ENCODE data around the gene ITPR1. TPM values are rescaled to one million over a fixed set of nuclear protein-coding genes. Genes with fewer than 3 reads are reported as not detected.

Gene ITPR1
- total RNA-seq, 1 donor from 2014 or later = 6.7 TPM

GRCh38 chr3:4458961-4459360 lies 34.2 kb upstream of the ITPR1 start:
- Histone ChIP-seq H3K27me3 (ENCODE audit: insufficient read depth, low read length) (no peaks in the 10 kb centered on the region), H3K4me1 (ENCODE audit: insufficient read depth, low read length) (no peaks in the 10 kb centered on the region), H4K20me1 (ENCODE audit: insufficient read depth, low read length) (no peaks in the 10 kb centered on the region), H3K9ac (ENCODE audit: low read length) (no peak overlapping the region), H3K4me2 (ENCODE audit: low read length) (no peak overlapping the region), H3K9me3 (ENCODE audit: insufficient read depth, low read depth, low read length) (no peaks in the 10 kb centered on the region), H3K27ac (ENCODE audit: low read depth, low read length) (no peak overlapping the region), H3K79me2 (ENCODE audit: insufficient read depth, low read length) (no peaks in the 10 kb centered on the region), H3K4me3 (ENCODE audit: insufficient read depth, low read depth, low read length) (no peak overlapping the region), H3K36me3 (ENCODE audit: insufficient read depth, low read length) (no peaks in the 10 kb centered on the region), H2AFZ (ENCODE audit: low read depth, low read length) (no peak overlapping the region)
- no peaks in the 10 kb centered on the region for H3K27me3 Mint-ChIP-seq (ENCODE audit: low read depth, unreplicated experiment)
- H3K9me3 Mint-ChIP-seq (ENCODE audit: unreplicated experiment) = no peaks in the 10 kb centered on the region
- H3K36me3 Mint-ChIP-seq (ENCODE audit: low read depth, unreplicated experiment) = no peaks in the 10 kb centered on the region
- no peak for TF ChIP-seq CTCF (IDR thresholded peaks at IDR 0.05; ENCODE audit: insufficient read depth, low read depth, low read length)
- TF ChIP-seq EZH2 (IDR thresholded peaks at IDR 0.05; ENCODE audit: insufficient read depth, low read length) = no peak
- no peak overlapping the region for H3K27ac Mint-ChIP-seq (ENCODE audit: unreplicated experiment)
- FAIRE-seq (no peak), DNase-seq (ENCODE audit: low read depth) (no peak)
- peaks cover 2% of the 10 kb centered on the region for H3K4me1 Mint-ChIP-seq (ENCODE audit: low read depth, unreplicated experiment)
- no peak overlapping the region for H3K4me3 Mint-ChIP-seq (ENCODE audit: unreplicated experiment)

GRCh38 chr3:4460334-4460733 lies 32.8 kb upstream of the ITPR1 start:
- no peaks in the 10 kb centered on the region for H3K36me3 ChIP-seq (ENCODE audit: insufficient read depth, low read length)
- no peaks in the 10 kb centered on the region for H3K27me3 ChIP-seq (ENCODE audit: insufficient read depth, low read length)
- H4K20me1 ChIP-seq (ENCODE audit: insufficient read depth, low read length) = no peaks in the 10 kb centered on the region
- no peaks in the 10 kb centered on the region for H3K4me1 ChIP-seq (ENCODE audit: insufficient read depth, low read length)
- Mint-ChIP-seq H3K36me3 (ENCODE audit: low read depth, unreplicated experiment) (no peaks in the 10 kb centered on the region), H3K27ac (ENCODE audit: unreplicated experiment) (no peak overlapping the region), H3K4me3 (ENCODE audit: unreplicated experiment) (no peak overlapping the region), H3K4me1 (ENCODE audit: low read depth, unreplicated experiment) (peaks cover 2% of the 10 kb centered on the region), H3K27me3 (ENCODE audit: low read depth, unreplicated experiment) (no peaks in the 10 kb centered on the region), H3K9me3 (ENCODE audit: unreplicated experiment) (no peaks in the 10 kb centered on the region)
- no peak overlapping the region for H3K4me3 ChIP-seq (ENCODE audit: insufficient read depth, low read depth, low read length)
- H3K9me3 ChIP-seq (ENCODE audit: insufficient read depth, low read depth, low read length) = no peaks in the 10 kb centered on the region
- FAIRE-seq (no peak), DNase-seq (ENCODE audit: low read depth) (no peak)
- H3K27ac ChIP-seq (ENCODE audit: low read depth, low read length) = no peak overlapping the region
- H2AFZ ChIP-seq (ENCODE audit: low read depth, low read length) = no peak overlapping the region
- no peaks in the 10 kb centered on the region for H3K79me2 ChIP-seq (ENCODE audit: insufficient read depth, low read length)
- H3K4me2 ChIP-seq (ENCODE audit: low read length) = no peak overlapping the region
- TF ChIP-seq CTCF (IDR thresholded peaks at IDR 0.05; ENCODE audit: insufficient read depth, low read depth, low read length) (no peak), EZH2 (IDR thresholded peaks at IDR 0.05; ENCODE audit: insufficient read depth, low read length) (no peak)
- no peak overlapping the region for H3K9ac ChIP-seq (ENCODE audit: low read length)

- Mint-ChIP-seq H3K27ac (ENCODE audit: unreplicated experiment) (no peak overlapping the region), H3K27me3 (ENCODE audit: low read depth, unreplicated experiment) (no peaks in the 10 kb centered on the region), H3K4me3 (ENCODE audit: unreplicated experiment) (no peak overlapping the region), H3K4me1 (ENCODE audit: low read depth, unreplicated experiment) (peaks cover 2% of the 10 kb centered on the region), H3K36me3 (ENCODE audit: low read depth, unreplicated experiment) (no peaks in the 10 kb centered on the region), H3K9me3 (ENCODE audit: unreplicated experiment) (no peaks in the 10 kb centered on the region)
- Histone ChIP-seq H3K36me3 (ENCODE audit: insufficient read depth, low read length) (no peaks in the 10 kb centered on the region), H3K4me1 (ENCODE audit: insufficient read depth, low read length) (peaks cover 5% of the 10 kb centered on the region), H3K27me3 (ENCODE audit: insufficient read depth, low read length) (no peaks in the 10 kb centered on the region), H2AFZ (ENCODE audit: low read depth, low read length) (no peak overlapping the region), H3K9me3 (ENCODE audit: insufficient read depth, low read depth, low read length) (no peaks in the 10 kb centered on the region), H3K79me2 (ENCODE audit: insufficient read depth, low read length) (peaks cover 4% of the 10 kb centered on the region), H3K4me3 (ENCODE audit: insufficient read depth, low read depth, low read length) (no peak overlapping the region), H3K27ac (ENCODE audit: low read depth, low read length) (no peak overlapping the region), H4K20me1 (ENCODE audit: insufficient read depth, low read length) (no peaks in the 10 kb centered on the region), H3K9ac (ENCODE audit: low read length) (no peak overlapping the region), H3K4me2 (ENCODE audit: low read length) (no peak overlapping the region)
- TF ChIP-seq EZH2 (IDR thresholded peaks at IDR 0.05; ENCODE audit: insufficient read depth, low read length) (no peak), CTCF (IDR thresholded peaks at IDR 0.05; ENCODE audit: insufficient read depth, low read depth, low read length) (no peak)
- DNase-seq (ENCODE audit: low read depth) (no peak), FAIRE-seq (no peak)
Measured at GRCh38 chr3:4461468-4462090, 31.6 kb upstream of the ITPR1 start.
